K562 treated with DMSO at 1 percent for 12 hours (cell line): ENCODE measurements around the gene PKIG. TPM values are rescaled to one million over a fixed set of nuclear protein-coding genes. Genes with fewer than 3 reads are reported as not detected.

Experiments used
- total RNA-seq: library from RNA; unstranded; fragments of 300-600 nt; gene quantifications from 2 replicates; pipeline ENCODE4 v1.2.3, GENCODE V29; 2022; ENCODE audit not compliant: insufficient read depth

The PKIG gene
- 14.8 and 14.9 TPM in 2 replicates for total RNA-seq

DNA sequence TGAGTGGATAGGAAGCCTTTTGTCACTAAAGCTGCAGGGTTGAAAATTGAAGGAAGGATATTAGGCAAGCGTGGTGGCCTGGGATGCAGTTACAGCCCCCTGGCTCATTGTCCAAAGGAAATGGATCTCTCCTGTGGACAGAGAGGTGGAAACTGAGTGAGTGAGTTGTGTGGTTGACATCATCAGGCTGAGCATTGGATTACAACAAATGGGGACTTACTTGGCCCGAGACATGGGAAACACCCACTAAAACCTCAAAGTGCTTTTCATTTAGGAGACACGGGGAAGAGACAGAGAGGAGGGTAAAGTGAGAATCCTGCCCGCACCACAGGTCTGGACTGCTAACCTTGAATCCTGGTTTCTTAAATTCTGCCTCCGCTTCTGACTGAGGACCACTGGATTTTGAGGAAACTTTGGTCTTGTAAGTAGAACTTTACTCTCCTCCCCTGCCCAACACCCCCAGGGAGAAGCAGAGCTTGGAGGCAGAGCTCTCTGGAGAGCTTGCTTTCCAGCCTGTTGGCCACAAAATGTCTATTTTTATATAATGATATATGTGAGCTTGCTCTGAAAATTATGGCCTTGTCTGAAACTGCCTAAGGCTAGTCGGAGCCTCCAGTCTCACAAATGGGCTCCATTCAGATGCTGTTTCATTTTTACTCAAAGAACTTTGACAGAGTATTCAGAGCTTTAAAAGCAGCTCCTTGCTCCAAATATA, at the start of gene PKIG:
Gene PKIG (plus strand): TSS at position 269 of the 715 bp plus-strand sequence. CDS start 31,978 bp downstream, outside the sequence.

DNA sequence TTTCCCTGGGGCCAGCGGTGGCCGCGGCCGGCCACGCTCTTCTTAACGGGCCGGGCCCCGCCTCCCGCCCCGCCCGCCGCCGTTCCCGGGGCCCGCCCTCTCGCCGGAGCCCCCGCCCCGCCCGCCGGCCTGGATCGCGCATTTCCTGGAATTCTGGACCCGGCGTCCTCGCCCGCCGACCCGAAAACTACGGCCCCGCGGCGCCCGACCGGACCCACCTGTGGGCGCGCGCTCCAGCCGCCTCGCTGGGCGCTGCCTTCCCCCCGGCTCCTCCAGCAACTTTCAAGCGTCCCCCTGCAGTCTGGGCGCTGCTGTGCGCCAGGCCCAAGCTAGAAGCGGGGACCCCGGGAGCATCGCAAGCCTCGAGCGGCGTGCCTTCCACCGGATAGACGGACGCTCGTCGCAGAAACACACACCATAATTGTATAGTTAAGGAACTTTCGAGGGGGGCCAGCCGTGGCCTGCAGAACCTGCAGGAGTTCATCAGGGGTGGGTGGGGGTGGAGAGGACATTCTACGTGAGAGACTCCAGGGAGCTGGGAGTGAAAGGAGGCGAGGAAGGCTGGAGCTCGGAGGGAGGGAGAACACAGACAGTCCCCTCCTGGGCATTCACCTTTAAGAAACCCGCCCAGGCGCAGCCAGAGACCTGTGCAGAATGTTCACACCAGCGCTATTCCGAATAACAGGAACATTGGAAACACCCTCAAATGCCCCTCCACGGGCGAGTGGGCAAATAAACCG, 69.5 kb downstream of the PKIG start, which contains the start of gene ADA:
Gene ADA (minus strand): TSS at position 16 of the 740 bp plus-strand sequence. CDS start 92 bp downstream, outside the sequence.

Other genes with a start within 250 kb of the PKIG start
- not detected in 2 replicates for gene R3HDML, start 245.5 kb upstream of the PKIG start, total RNA-seq
- gene HNF4A, start 226.9 kb upstream of the PKIG start, total RNA-seq: 0.48 TPM in 1 of 2 replicates, not detected in the other
- gene TTPAL, start 106.7 kb upstream of the PKIG start, total RNA-seq: 1.7 and 7.0 TPM in 2 replicates
- gene SERINC3, start 60.5 kb upstream of the PKIG start, total RNA-seq: 39.7 and 72.9 TPM in 2 replicates
- gene ADA, start 69.1 kb downstream of the PKIG start, total RNA-seq: 2.1 and 4.1 TPM in 2 replicates
- gene CCN5, start 132.8 kb downstream of the PKIG start, total RNA-seq: not detected in 2 replicates
- 0.31 TPM in 1 of 2 replicates, not detected in the other for gene KCNK15, start 163.3 kb downstream of the PKIG start, total RNA-seq
- not detected in 2 replicates for gene RIMS4, start 228.0 kb downstream of the PKIG start, total RNA-seq